Heart right ventricle (tissue), 16 donors: ENCODE data around the gene ERLEC1. TPM values are rescaled to one million over a fixed set of nuclear protein-coding genes. Genes with fewer than 3 reads are reported as not detected.

Source experiments
- ATAC-seq, 8 donors: fragments of 200-7000 bp; cut with Tn5 transposase; one replicate each; pipeline ENCODE4 v1.9.1; 2020; ENCODE audit warnings: mild to moderate bottlenecking in 8 of 8, moderate library complexity in 8 of 8, moderate number of reproducible peaks in 1 of 8
- DNase-seq, 2 donors: peaks; one replicate each; pipeline ENCODE4 v3.0.0-alpha.2; 2020
- H3K27ac ChIP-seq, 10 donors: fragments of 200-600 bp; sonication (generic) in 2 of 10; one replicate each; pipeline versions ENCODE4 v1.5.0 to v1.8.0; 2020 to 2022; ENCODE audit warnings: mild to moderate bottlenecking in 3 of 10
- H3K27me3 ChIP-seq, 7 donors: fragments of 200-600 bp; one replicate each; pipeline ENCODE4 v1.8.0; 2021 to 2022; ENCODE audit warnings: mild to moderate bottlenecking in 2 of 7
- H3K36me3 ChIP-seq, 9 donors: fragments of 200-600 bp; sonication (generic) in 1 of 9; one replicate each; pipeline versions ENCODE4 v1.5.0 to v1.8.0; 2020 to 2022; ENCODE audit warnings: mild to moderate bottlenecking in 2 of 9
- H3K4me1 ChIP-seq, 9 donors: fragments of 200-600 bp; sonication (generic) in 1 of 9; one replicate each; pipeline versions ENCODE4 v1.5.0 to v1.8.0; 2020 to 2022; ENCODE audit warnings: mild to moderate bottlenecking in 4 of 9
- H3K4me3 ChIP-seq, 10 donors: fragments of 200-600 bp; sonication (generic) in 2 of 10; one replicate each; pipeline versions ENCODE4 v1.5.0 to v1.8.0; 2020 to 2022; ENCODE audit warnings: mild to moderate bottlenecking in 7 of 10, moderate library complexity in 2 of 10
- H3K9me3 ChIP-seq, 11 donors: fragments of 200-600 bp in 10 of 11; sonication (generic) in 2 of 11; one replicate each; pipeline versions ENCODE4 v1.5.0 to v1.8.0; 2013 to 2022; ENCODE audit warnings: mild to moderate bottlenecking in 2 of 11, control low read depth in 1 of 11, moderate library complexity in 1 of 11
- CTCF ChIP-seq, 9 donors: fragments of 200-600 bp; sonication (generic) in 2 of 9; IDR thresholded peaks; one replicate each; pipeline versions ENCODE4 v1.5.0 to v1.8.0; 2021 to 2022; ENCODE audit warnings: antibody characterized with exemption in 9 of 9, mild to moderate bottlenecking in 5 of 9, moderate library complexity in 1 of 9
- WGBS, 2 donors: extraction: QIAGEN DNeasy Blood & Tissue Kit; methylation state at CpG; one replicate each; pipeline ENCODE4 v1.1.7; 2013; ENCODE audit warnings: inconsistent platforms in 1 of 2; 5-methylcytosine and 5-hydroxymethylcytosine counted together
- intact Hi-C, 10 donors: fragments of 100-400 bp; cut with DNase I; formaldehyde crosslinking; loops; one replicate each; pipeline versions ENCODE4 v1.11.1 to v1.14.2; 2022
- polyA plus RNA-seq, 2 donors: library from polyadenylated mRNA; stranded (reverse); fragments of 200-250 nt; gene quantifications; one replicate each; pipeline ENCODE4 v1.2.3, GENCODE V29; 2013
- total RNA-seq, 10 donors: library from RNA; stranded (reverse); fragmentation: NEBNext Ultra II Directional in 3 of 10; extraction: Animal tissue kit (Norgen Biotek cat#: 25700) in 3 of 10; gene quantifications; one replicate each; pipeline versions ENCODE4 v1.2.1 to v1.2.4, GENCODE V29; 2021 to 2023
- donor health status: Arrhythmogenic right ventricular cardiomyopathy.
- donor health status: ischemic (EF 13 %, LVEDD 7.1; RV severe dilation, severe dysfunction).
- donor health status: healthy with polysubstance abuse.
- donor health status: DM: no; HTN: yes; CAD: no.
- donor health status: DM: no; HTN: no; CAD: no.
- donor health status: ischemic (EF 25% LVEDD 6.9; RV normal size, moderate dysfunction).
- donor health status: ischemic (EF 25% LVEDD 5.7; RV mildly dilated, moderate dysfunction).
- donor health status: healthy.
- donor health status: DM: yes; HTN: yes; CAD: no.
- donor health status: Ischemic cardiomyopathy.
- donor health status: ischemic (EF 35%, LVEDD 5.7; RV mildly dilated, moderate dysfunction).
- donor health status: nonischemic (EF 11% LVEDD 7.7; RV severe dilation, severe dysfunction).
- donor health status: DM: yes; HTN: yes; CAD: no.
- donor health status: PGD.
- donor health status: ischemic (EF 29% LVEDD 5.4; RV normal size, mild dysfunction).
- donor health status: nonischemic (EF 23%, LVEDD 6.1; RV moderate dilation, normal function).

The ERLEC1 gene
- total and polyA plus RNA-seq, 12 donors, result 12.6 to 48.1 (median 37.0) TPM

GRCh38 chr2:53765767-53766166 is 21.1 kb upstream of the ERLEC1 start:
- WGBS, 2 donors, result 71 to 77% methylated on average over 1 of the region's 1 CpG
- H3K27ac ChIP-seq, result no peak overlapping the region
- intact Hi-C loops, result no loop called here

DNA sequence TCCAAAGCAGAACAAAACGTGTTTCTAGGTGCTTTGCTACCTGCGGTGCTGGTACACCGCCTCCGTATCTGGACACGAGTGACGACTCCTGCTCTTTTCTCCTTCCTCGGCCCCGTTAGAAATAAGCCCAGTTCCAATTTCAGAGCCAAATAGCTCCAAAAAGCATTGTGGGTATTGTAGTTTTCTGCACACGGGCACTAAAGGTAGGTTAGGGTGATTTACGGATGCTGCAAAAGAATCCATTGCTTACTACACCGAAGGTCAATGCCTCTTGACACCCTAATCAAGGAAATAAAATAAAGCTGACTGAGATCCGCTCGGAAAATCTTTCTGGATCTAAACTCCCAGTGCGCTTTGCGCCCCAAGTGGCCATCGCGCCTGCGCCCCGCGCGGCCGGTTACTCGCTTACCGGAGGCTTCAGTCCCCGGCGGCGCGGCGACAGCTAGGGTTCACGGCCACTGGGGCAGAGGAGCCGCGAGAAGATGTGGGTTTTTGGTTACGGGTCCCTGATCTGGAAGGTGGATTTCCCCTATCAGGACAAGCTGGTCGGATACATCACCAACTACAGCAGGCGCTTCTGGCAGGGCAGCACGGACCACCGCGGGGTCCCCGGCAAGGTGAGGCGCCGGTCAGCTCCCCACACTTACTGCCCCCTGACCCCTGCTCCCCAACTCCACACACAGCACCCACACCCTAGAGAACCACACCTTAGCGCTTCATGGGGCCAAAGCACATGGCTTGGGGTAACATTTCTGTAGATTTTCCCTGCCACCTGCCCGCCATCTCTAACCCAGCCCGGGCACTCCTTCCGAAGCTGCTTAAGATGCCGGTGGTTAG is 19.2 kb upstream of the ERLEC1 start, which contains the start of gene CHAC2:
Gene CHAC2 (plus strand): TSS at position 400 of the 837 bp plus-strand sequence. CDS start 83 bp downstream, at position 483.
- H3K27ac ChIP-seq, result peak within 1 kb of the TSS; percentile 43 to 89 (median 80)
- H3K27me3 ChIP-seq, result no peaks in the 10 kb centered on the region
- no peaks in the 10 kb centered on the region for H3K9me3 ChIP-seq
- ATAC-seq, result peak; percentile 93 to 98 (median 96)
- peaks cover 0 to 25% (median 7%) of the 10 kb centered on the region in 9 donors for H3K36me3 ChIP-seq
- peak; percentile 20 to 59 (median 49) for TF ChIP-seq CTCF (IDR thresholded peaks at IDR 0.05)
- H3K4me1 ChIP-seq, result peaks cover 0 to 23% (median 11%) of the 10 kb centered on the region in 9 donors
- peak within 1 kb of the TSS; percentile 60 to 87 (median 75) for H3K4me3 ChIP-seq
- intact Hi-C loops, result no loop called here
- DNase-seq, result peak; percentile 85 to 87
- WGBS, 2 donors, result 0% methylated on average over 46 of the region's 46 CpGs

More at GRCh38 chr2:53765767-53766166, 21.1 kb upstream of the ERLEC1 start:
- ATAC-seq (no peak), DNase-seq (no peak)
- no peak for TF ChIP-seq CTCF (IDR thresholded peaks at IDR 0.05)
- H3K4me1 ChIP-seq, result peaks cover 0 to 23% (median 11%) of the 10 kb centered on the region in 9 donors
- H3K9me3 ChIP-seq, result no peaks in the 10 kb centered on the region
- peaks cover 0 to 38% (median 9%) of the 10 kb centered on the region in 9 donors for H3K36me3 ChIP-seq
- H3K4me3 ChIP-seq, result no peak overlapping the region
- no peaks in the 10 kb centered on the region for H3K27me3 ChIP-seq

GRCh38 chr2:53768242-53768542 is 18.7 kb upstream of the ERLEC1 start:
- Histone ChIP-seq H3K4me1 (peaks cover 0 to 23% (median 11%) of the 10 kb centered on the region in 9 donors), H3K9me3 (no peaks in the 10 kb centered on the region), H3K36me3 (peaks cover 0 to 19% (median 1%) of the 10 kb centered on the region in 9 donors), H3K27ac (peak overlapping the region in 7 of 10 donors; percentile 69 to 89 (median 83)), H3K4me3 (peak overlapping the region; percentile 60 to 87 (median 75)), H3K27me3 (no peaks in the 10 kb centered on the region)
- intact Hi-C loops, result no loop called here
- ATAC-seq (peak in 2 of 8 donors; percentile 70 to 79), DNase-seq (no peak)
- no peak for TF ChIP-seq CTCF (IDR thresholded peaks at IDR 0.05)
- 2 to 3% methylated on average over 12 of the region's 12 CpGs for WGBS, 2 donors

DNA sequence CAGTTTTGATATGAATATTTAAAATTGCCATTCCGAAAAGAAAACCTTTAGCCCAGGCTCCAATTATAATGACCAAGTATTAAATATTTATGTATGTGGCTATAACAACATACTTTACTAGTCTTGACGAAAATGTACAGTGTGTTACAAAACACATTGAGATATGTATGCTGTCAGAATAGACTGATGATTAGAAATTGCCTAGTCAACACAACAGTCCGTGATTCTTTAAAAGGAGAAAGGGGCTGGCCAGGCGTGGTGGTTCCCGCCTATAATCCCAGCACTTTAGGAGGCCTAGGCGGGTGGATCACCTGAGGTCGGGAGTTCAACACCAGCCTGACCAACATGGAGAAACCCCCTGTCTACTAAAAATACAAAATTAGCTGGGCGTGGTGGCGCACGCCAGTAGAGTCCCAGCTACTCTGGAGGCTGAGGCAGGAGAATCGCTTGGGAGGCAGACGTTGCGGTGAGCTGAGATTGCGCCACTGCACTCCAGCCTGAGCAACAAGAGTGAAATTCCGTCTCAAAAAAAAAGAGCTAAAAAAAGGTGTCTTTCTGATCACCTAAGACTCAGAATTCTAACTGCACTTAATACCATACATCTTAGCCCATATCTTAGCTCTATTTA is 17.4 kb upstream of the ERLEC1 start:
- DNase-seq (no peak), ATAC-seq (no peak)
- Histone ChIP-seq H3K4me3 (no peak overlapping the region), H3K36me3 (peaks cover 0 to 16% (median 0%) of the 10 kb centered on the region in 9 donors), H3K27ac (no peak overlapping the region), H3K27me3 (no peaks in the 10 kb centered on the region), H3K4me1 (peaks cover 0 to 23% (median 11%) of the 10 kb centered on the region in 9 donors), H3K9me3 (no peaks in the 10 kb centered on the region)
- WGBS, 2 donors, result 94% methylated on average over 15 of the region's 15 CpGs
- no peak for TF ChIP-seq CTCF (IDR thresholded peaks at IDR 0.05)
- intact Hi-C loops, result no loop called here
